ENCODE results near the gene ACAP3.
A peak's percentile ranks its signal among the peaks of the same experiment; 100 is the strongest.

Gene ACAP3

DNA sequence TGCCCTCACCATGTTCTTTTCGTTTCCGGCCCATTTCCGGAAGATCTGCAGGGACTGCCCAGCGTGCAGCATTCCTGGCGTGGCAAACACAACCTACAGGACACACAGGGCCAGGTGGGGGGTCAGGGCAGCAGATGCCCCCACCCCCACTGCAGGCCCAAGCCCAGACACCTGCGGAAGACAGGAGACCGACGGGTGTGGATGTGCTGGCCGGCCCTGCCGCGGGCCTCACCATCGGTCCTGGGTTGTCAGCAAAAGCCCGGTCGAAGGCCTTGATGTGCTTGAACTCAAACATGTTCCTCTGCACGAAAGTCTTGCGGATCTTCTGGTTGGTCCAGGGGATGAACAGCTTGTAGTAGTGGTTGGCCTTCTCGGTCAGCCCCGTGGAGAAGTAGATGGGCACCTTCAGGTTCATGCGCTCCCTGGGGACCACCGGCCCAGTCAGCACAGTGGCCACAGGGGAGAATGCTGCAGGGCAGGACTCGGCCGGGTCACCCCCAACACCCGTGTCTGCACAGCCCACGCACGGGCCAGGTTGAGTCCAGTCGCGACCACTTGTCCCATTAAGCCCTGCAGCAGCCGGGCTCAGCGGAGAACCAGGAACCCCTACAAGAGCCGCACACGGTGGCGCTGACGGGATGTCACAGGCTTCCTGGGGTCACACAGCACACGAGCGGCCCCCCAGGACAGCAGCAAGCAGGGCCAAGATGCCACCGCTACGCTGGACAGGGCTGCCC, 5.9 kb upstream of the ACAP3 start:
- DNase-seq = no peak

DNA sequence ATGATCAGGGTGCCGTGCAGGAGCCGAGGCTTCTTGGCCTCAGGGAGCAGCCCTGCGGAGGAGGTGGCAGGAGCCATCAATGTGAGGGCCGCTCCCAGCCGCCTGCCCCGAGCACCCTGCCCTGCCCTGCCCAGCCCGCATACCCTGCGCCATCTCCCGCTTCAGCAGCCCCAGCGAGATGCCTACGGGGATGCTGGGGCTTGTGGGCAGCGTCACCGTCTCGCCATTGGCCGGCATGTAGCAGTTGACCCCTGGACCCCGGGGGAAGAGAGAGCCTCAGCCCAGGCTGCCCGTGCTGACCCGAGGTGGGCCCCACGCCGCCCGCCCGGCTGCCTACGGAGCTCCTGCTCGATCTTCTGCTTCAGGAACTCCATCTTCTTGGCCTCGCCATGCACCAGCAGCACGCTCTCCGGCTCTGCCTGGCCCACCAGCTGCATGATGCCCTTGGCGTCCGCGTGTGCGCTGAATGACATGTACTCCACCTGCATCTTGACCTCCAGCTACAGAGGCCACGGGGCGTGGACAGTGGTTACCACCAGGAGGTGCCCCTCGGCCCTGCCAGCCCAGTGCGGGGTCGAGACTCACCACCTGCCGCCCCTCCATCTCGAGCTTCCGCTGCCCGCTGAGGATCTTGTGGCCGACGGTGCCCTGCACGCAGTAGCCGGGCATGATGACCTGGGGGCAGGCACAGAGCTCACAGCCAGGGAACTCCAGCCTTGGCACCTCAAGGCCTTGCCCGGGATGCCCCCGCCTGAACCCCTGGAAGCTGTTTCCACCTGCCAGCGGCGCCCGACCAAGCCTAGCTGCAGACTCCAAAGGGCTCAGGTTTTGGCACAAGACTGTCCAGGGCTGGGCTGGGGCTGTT, 5.0 kb upstream of the ACAP3 start:
- DNase-seq = no peak

DNA sequence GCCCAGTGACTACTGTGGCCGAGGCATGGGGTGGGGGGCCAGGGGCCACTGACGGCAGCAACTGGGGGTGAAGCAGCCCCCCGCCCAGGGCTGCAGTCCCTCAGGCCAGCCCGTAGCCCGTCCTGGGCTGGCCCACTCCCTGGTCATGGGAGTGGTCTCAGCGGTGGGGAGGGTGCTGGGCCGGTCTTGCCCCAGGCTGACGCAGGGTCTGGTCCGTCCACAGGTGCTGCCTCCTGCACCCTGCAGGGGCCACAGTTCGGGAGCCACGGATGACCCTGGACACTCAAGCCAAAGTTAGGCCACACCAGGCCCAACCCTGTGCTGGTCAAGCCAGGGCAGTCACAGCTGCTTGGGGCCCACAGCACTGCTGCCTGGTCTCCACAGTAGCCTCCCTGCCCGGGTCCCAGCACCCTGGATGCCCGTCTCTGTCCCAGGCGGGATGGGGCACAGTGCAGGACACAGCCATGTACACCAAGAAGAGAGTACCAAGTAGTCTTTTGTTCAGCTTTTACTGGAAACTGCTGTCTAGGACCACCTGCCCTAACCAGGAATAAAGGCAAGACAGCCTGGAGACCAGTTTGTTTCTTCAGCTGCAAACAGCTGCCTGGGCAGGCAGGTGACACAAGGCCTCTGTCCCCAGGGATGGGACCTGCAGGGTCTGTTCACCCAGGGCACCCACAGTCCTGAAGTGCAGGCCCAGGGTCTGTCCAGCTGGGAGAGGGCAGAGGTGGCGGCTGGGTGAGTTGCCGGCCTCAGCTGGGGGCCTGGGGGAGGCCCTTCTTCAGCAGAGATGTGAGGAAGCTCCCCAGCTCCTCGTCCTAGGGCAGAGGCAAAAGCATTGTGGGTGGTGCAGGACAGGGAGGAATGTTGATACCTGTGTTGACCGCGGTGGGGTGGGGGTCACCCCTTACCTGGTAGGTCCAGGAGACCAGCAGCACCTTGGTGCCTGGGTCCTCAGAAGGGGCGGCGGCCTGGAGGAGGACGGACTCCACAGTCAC, 3.7 kb upstream of the ACAP3 start:
- no peak for DNase-seq

DNA sequence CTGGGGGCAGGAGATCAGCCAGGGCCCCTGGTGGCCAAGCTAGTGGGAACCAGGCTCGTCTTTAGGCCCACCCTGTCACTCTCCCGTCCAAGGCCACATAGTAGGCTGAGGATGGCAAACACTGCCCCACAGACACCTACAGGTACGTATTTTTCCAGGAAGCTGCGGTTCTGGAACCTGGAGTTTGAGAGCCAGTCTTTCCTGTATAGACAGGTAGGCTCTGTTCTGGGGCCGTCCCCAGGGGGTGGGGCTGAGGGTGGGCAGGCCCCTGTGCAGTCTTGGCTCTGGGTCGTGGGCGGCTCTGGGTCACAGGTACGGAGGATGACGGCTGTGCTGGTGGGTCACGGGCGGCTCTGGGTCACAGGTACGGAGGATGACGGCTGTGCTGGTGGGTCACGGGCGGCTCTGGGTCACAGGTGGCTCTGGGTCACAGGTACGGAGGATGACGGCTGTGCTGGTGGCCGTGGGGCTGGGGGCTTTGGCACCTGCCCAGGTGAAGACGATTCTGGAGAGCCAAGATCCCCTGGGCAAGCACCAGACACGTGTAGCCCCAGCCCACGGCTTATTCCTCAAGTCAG, 2.8 kb upstream of the ACAP3 start:
- no peak for DNase-seq

DNA sequence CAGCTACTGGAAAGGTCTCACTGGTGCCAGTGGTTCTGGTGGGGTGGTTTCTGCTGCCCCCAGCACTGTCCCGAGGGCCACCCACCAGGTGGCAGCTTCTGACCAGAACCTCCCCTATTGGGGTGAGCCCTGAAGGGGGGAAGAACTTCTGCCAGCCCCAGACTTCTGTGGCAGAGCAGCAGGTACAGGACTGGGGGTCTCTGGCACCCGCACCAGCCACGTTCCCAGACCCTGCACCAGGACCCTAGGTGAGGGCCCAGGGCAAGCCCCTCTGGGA, 2.3 kb upstream of the ACAP3 start:
- no peak for DNase-seq

DNA sequence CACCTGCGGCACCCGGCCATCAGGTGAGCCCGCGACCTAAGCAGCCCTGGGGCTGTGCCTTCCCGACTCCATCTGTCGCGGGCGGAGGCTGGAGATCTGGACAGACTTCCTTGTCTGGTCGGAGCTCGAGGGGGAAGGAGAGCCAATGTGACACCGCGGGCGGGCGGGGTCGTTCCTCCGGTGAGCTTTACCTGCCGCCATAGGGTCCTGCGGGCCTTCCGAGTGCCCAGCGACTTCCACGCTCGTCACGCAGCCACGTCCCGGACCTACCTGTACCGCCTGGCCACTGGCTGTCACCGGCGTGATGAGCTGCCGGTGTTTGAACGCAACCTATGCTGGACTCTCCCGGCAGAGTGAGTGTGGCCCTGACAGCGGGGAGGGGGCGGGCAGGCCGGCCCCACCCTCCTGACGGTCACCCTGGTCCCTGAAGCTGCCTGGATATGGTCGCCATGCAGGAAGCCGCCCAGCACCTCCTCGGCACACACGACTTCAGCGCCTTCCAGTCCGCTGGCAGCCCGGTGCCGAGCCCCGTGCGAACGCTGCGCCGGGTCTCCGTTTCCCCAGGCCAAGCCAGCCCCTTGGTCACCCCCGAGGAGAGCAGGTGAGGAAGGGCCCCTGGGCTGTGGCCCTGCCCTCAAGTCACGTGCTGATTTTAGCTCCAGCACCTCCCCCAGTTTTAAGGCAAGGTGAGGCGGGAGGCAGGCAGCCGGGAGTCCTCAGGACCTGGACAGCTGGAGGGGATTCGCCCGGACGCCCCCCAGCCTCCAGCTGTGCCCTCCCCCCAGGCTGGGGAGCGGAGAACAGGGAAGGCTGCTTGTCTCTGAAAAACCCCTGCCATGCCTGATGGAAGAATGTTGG, 1.8 kb upstream of the ACAP3 start:
- peak in 1 of 2 experiments; percentile 35 for DNase-seq

DNA sequence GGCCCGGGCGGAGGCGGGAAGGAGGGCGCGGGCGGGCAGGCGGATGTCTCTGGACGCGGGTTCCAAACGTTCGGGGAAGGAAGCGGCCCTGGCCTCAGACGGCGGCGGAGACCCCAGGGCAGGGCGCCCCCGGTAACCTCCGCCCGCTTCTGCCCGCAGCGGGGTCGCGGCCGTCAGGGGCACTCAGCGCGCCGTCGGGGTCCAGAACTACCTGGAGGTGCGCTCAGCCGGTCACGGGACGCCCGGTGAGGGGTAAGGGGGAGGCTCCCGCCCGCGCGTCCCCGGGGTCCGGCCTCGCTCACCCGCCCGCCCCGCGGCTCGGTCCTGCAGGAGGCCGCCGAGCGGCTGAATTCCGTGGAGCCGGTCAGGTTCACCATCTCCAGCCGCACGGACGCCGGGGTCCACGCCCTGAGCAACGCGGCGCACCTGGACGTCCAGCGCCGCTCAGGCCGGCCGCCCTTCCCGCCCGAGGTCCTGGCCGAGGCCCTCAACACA, 1.1 kb upstream of the ACAP3 start:
- DNase-seq = no peak

DNA sequence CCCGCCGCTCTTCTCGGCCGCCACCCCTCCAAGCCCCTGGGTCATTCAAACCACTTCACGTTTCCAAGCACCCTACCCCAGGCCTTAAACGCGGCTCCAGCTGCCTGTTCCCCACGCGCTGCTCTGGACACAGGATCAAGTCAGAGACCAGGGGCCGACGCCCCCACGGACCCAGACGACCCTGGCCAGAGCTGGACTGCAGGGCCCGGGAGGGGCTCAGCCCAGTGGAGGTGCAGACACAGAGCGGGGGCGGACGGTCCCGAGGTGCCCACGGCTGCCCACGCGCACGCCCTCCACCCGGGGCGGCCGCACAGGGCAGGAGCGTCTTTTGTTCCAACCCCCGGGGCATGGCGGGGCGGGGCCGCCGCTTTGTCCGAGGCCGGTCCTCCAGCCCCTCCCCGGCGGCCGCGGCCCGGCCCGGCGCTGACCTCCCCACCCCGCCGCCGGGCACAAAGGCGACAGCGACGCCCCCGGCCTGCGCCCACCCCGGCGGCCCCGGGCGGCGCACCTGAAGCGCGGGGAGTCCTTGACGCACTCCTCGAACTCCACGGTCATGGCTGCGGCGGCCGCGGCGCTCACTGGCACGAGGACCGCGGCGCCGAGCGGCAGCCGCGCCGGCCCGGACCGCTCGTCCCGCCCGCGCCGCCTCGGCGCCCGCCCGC, 338 bp downstream of the ACAP3 start:
- DNase-seq = no peak

DNA sequence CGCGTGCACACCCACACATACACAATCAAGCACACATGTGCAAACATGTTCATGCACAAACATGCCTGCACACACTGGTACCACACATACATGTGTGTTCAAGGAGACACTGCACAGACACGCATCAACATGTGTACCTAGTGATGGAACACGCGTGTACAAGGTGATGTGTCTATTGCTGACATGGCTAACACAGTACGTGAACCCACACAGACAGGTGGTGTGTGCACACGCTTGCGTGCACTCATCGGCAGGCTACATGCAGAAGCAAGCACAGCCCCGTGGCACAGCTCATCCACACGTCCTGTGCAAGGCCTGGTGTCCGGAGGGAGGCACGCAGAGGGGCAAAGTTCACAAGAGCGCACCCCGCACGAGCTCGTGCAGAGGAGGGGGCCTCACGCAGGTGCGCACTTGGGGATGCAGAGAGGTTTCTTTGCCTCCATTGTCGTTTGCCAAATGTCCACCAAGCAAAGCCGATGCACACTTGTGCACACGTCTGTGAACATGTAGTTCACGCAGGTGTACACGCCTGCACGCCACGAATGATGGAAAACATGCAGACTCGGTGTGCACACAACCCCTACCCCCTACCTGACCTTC, 969 bp downstream of the ACAP3 start:
- no peak for DNase-seq

DNA sequence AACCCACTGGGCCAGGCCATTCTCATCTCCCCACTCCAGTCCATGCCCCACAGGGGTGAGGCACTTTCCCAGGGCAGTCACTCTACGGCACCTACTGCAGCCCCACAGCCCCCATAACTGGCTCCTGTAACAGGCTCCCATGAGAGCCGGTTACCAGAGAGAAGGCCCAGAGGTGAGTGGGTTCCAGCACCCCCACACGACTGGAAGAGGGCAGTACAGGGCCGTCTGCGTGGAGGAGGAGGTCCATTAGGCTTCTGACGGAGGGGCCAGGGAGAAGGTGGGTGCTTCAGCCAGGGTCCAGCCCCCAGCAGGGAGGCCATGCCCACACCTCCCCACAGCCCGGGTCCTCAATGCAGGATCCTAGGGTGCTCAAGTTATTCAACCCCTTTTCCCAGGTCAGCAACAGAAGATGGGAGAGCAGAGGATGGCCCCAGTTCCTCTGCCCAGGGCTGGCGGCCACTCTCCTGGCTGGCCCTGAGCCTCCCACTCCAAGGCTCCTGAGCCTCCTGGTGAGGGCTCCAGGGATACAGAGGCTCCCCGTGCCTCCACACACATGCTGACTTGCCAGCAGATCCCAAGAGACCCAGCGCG, 1.6 kb downstream of the ACAP3 start:
- peak in 1 of 2 experiments; percentile 32 for DNase-seq

DNA sequence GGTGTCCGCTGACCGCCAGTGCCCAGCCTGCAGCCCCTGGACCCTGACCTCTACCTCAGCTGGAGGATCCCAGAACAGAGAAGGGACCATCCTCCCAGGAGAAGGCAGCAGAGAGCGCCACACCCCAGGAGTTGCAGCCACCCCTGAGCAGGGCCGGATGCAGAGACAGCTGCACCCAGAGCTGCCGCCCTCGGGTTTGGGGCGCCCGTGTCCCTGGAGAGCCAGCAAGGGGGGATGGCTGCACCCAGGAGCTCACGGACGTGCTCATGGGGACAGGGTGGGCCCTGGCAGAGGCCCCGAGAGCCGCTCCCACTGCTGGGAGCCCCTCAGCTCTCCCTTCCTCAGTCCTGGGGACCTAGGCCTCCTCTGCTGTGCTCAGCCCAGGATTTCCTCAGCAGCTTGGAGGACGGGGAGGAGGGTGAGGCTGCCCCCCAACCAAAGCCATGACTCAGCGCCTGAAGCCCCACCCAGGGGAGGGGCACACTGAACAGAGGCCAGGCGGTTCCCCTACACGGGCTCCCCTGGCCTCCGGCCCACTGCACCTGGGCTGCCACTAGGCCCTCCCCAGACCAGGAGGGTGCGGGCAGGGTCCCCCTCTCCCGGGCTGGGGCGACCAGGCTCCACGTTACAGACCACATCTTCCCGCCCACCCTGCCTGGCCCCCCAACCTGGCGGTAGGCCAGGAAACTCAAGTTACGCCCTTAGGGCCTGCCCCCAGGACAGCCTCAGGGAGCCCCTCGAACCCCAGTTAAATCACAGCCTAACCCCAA, 2.2 kb downstream of the ACAP3 start:
- DNase-seq = peak in 1 of 2 experiments; percentile 53

DNA sequence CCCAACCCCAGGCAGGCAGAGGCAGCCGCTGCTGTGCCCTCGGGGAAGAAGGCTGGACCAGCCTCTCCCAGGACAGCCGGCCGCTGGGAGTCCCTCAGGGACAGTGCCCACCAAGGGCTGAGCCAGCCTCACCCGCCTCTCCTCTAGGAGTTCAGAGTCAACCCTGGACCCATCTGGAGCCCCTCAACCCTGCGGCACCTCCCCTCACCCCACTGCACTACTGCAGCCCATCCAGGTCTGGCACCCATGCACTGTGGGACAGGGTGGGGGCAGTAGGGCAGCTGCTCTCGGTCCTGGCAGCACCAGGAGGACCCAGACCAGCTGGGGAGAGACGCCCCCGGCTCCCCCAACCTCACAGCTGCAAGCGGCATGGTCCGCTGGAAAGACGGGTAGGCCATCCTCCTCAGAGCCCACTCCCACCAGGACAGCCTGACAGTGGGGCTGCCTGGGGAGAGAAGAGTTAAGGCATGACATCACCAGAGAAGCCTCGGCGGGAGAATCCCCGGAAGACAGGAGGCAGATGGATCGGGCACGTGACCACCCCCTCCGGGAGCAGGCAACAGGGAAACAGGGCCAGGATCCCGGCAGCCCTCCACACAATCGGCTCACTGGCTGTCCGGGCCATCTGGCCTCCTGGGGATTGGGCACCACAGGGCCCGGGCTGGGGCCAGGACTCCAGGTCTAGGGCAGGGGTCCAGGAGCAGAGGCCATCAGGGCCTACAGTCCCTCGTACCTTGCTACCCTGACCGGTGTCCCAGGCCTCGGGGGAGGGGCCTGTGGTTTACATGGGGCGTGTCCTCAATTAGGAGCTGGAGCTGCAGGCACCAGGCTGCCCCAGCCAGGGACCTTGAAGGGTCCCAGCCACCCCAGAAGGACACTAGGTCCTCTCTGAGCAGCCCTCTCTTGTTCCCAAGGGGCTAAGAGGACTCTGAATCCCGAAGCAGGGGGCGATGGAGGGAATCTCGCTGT, 3.1 kb downstream of the ACAP3 start:
- DNase-seq = peak; percentile 60 to 74

DNA sequence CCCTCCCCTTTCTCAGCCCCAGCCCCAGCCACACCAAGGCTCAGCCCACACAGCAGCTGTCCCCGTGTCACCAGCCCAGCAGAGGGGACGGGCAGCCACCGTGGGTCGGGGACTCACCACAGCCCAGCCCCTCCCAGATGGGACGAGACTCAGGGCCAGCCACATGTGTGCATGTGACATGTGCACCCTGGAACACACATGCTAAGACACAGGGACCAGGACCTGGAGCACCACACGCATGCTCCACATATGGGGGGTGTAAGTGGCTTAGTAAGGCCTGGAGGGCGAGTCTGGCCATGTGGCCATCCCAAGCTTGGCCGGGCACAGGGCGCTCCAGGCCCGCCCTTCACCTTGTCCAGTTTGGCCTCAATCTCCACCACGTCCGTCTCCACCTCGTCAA, 4.0 kb downstream of the ACAP3 start:
- DNase-seq = no peak

DNA sequence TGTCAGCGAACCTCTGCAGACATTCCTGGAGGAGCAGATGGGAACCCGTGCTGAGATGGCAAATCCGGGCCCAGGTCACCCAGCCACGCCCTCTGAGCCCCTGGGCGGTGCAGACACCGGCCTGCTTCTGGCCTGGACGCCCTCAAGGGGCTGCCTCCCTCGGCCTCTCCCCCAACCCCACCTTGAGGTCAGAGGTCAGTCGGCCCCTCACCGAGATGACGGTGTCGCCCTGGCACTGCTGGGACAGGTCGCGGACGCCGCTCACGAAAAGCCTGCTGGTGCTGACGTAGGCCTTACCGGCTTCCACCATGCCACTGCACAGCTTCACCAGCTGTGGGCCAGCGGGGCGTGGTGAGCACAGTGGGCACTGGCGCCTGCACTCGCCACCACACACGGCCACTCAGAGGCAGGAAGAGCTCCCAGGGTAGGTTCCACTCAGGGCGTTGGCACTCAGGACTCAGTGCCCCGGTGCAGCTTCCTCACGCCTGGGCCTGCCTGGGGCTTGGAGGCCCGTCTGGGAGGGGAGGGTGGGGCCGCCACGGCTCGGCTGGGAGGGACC, 4.7 kb downstream of the ACAP3 start:
- no peak for DNase-seq

DNA sequence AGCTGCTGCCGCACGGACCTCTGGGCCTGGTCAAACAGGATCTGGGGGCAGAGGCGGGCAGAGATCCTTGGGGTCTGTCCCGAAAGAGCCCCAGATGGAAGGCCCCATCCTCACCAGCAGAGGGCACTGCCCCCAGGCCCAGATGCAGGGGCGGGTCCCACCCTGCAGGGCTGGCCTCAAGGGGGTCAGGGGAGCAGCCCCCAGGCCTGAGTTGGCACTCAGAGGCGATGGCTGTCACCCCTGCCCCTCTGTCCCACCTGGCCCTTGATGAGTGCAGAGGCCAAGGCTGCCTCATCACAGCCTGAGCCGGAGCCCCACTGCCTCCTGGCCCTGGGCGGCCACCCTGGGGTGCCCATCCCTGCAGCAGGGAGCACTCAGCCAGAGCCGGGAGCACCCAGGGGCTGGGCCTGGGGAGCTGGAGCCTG, 5.7 kb downstream of the ACAP3 start:
- DNase-seq = no peak

DNA sequence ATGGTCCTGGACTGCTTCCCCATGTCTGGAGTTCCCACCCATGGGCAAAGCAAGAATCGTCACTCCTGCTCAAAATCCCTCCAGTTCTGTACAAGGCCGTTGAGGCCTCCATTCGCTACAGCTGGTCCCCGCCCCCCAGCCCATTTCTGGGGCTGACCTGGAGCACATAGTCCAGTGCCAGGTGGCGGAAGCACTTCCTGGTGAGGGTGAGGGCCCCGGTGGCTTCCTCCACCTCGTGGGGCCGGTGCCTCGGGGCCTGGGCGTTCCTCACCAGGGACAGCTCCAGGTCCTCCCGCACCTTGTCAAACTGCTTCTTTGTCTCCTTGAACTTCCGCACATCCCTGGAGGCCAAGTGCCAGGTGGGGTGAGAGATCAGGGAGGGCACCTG, 7.4 kb downstream of the ACAP3 start:
- DNase-seq = no peak

DNA sequence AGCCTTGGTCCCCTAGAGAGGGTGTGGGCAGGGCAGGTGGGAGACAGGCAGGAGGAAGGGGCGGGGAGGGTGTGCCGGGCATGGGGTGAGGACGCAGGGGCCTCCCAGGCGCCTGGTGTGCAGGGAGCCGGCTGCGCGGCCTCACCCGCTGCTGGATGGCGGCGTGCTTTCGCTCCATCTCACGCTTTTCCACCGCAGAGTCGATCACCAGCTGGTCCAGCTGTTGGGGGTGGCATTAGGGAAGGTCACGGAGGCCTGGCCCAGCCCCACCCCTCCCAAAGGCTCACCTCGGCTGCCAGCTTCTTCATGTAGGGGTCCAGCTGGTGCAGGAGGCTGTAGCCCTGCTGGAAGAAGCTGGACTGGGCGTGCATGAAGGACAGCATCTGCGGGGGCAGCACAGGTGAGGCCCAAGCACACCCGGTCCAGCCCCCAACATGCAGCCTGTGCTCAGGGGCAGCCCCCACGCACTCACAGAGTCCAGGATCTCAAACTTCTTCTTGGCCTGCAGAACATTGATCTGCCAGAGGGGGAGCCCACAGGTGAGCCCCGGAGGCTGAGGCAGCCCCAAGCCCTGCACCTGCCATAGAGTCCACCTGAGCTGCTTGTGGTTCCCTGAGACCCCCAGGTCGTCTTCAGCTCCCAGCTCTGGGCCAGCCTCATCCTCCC, 7.9 kb downstream of the ACAP3 start:
- peak in 1 of 2 experiments; percentile 26 for DNase-seq

Measured in NCI-H2081 (cell line).